Pancreas (tissue), 10 donors: Measurements from ENCODE around the gene FOXF1. TPM values are rescaled to one million over a fixed set of nuclear protein-coding genes. Genes with fewer than 3 reads are reported as not detected.

Source experiments
- ATAC-seq, 4 donors: fragments of 200-7000 bp; cut with Tn5 transposase; one replicate each; pipeline versions ENCODE4 v1.8.0 to v1.9.1; 2020; ENCODE audit warnings: mild to moderate bottlenecking in 4 of 4, moderate library complexity in 4 of 4
- DNase-seq, 6 donors: peaks; one replicate each; pipeline ENCODE4 v3.0.0-alpha.2; 2020
- FAIRE-seq: peaks from 2 replicates; lab custom pipeline; 2012; peaks lifted over from hg19 to GRCh38; lab: Jason Lieb, UNC
- H3K27ac ChIP-seq, 4 donors: fragments of 200-600 bp; sonication (generic); 1 replicate in 3 of 4; 2 replicates in 1 of 4; pipeline versions ENCODE4 v1.5.0 to v1.8.0; 2020
- H3K27me3 ChIP-seq, 4 donors: fragments of 200-600 bp; one replicate each; pipeline ENCODE4 v1.8.0; 2021
- H3K36me3 ChIP-seq, 3 donors: fragments of 200-600 bp; sonication (generic) in 1 of 3; one replicate each; pipeline versions ENCODE4 v1.5.0 to v1.8.0; 2020 to 2021
- H3K4me1 ChIP-seq, 3 donors: fragments of 200-600 bp; one replicate each; pipeline ENCODE4 v1.8.0; 2021
- H3K4me3 ChIP-seq, 4 donors: fragments of 200-600 bp; sonication (generic) in 2 of 4; one replicate each; pipeline versions ENCODE4 v1.5.0 to v1.8.0; 2020 to 2021
- H3K9me3 ChIP-seq, 4 donors: fragments of 200-600 bp; one replicate each; pipeline ENCODE4 v1.8.0; 2021
- CTCF ChIP-seq, 4 donors: fragments of 200-600 bp; sonication (generic) in 3 of 4; IDR thresholded peaks; one replicate each; pipeline versions ENCODE4 v1.5.0 to v1.8.0; 2021; ENCODE audit warnings: antibody characterized with exemption in 4 of 4
- WGBS, 2 donors: extraction: QIAGEN DNeasy Blood & Tissue Kit; methylation state at CpG; one replicate each; pipeline ENCODE4 v1.1.7; 2013; 5-methylcytosine and 5-hydroxymethylcytosine counted together
- intact Hi-C, 3 donors: fragments of 100-400 bp; cut with DNase I; formaldehyde crosslinking; loops; one replicate each; pipeline versions ENCODE4 v1.11.1 to v1.14.2; 2022
- polyA plus RNA-seq, 2 donors: library from polyadenylated mRNA; stranded (reverse); fragments of 200-250 nt; gene quantifications; one replicate each; pipeline ENCODE4 v1.2.3, GENCODE V29; 2013
- total RNA-seq, 6 donors: library from RNA; stranded (reverse); fragmentation: NEBNext Ultra II Directional in 4 of 6; extraction: Animal tissue kit (Norgen Biotek cat#: 25700) in 4 of 6; gene quantifications; one replicate each; pipeline versions ENCODE4 v1.2.1 to v1.2.4, GENCODE V29; 2021 to 2023
- donor health status: healthy with polysubstance abuse.
- donor health status: DM: no; HTN: no; CAD: no; lungs with moderate emphysema.
- donor health status: DM: no; HTN: no; CAD: no.
- donor health status: control.
- donor health status: control.
- donor health status: Bipolar disorder and iron deficiency.
- donor health status: DM: yes; HTN: yes; CAD: no.
- donor health status: DM: no; HTN: no; CAD: no.
- donor health status: DM: no; HTN: no; CAD: no.
- donor health status: DM: yes; HTN: yes; CAD: no.

FOXF1 gene
- total and polyA plus RNA-seq, 8 donors = 0.16 to 1.2 (median 0.52) TPM

- no peak for TF ChIP-seq CTCF (IDR thresholded peaks at IDR 0.05)
- intact Hi-C loops = no loop called here
- Histone ChIP-seq H3K27ac (no peak overlapping the region), H3K9me3 (no peaks in the 10 kb centered on the region), H3K27me3 (no peaks in the 10 kb centered on the region), H3K4me1 (no peaks in the 10 kb centered on the region), H3K4me3 (no peak overlapping the region), H3K36me3 (no peaks in the 10 kb centered on the region)
- FAIRE-seq = no peak
- 23 to 30% methylated on average over 15 of the region's 15 CpGs for WGBS, 2 donors
- no peak for DNase-seq
- ATAC-seq = no peak
These were observed 29.9 kb upstream of the FOXF1 start for GRCh38 chr16:86480444-86480843.

DNA sequence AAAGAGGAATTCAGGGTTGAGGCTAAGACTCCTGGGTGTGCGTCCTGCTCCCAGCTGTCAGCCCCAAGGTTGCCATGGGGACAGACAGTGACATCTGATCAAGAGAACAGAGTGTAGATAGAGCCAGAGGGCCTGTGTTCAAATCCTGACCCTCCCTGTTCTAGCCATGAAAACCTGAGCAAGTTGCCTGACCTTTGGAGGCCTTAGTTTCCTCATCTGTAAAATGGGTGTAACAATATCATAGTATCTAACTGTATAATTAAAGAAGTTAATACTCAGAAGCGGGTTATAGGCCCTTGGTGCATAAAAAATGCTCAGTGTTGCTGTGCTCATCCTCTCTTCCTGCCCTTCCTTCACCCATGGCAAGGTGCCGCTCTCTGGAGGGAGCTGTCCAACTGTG is 28.7 kb upstream of the FOXF1 start:
- Histone ChIP-seq H3K27me3 (no peaks in the 10 kb centered on the region), H3K4me3 (no peak overlapping the region), H3K36me3 (no peaks in the 10 kb centered on the region), H3K9me3 (no peaks in the 10 kb centered on the region), H3K4me1 (no peaks in the 10 kb centered on the region), H3K27ac (no peak overlapping the region)
- TF ChIP-seq CTCF (IDR thresholded peaks at IDR 0.05) = no peak
- FAIRE-seq (no peak), DNase-seq (no peak), ATAC-seq (no peak)
- intact Hi-C loops = no loop called here
- 81 to 84% methylated on average over 3 of the region's 3 CpGs for WGBS, 2 donors

GRCh38 chr16:86484240-86484639 is 26.1 kb upstream of the FOXF1 start:
- 39 to 40% methylated on average over 5 of the region's 5 CpGs for WGBS, 2 donors
- TF ChIP-seq CTCF (IDR thresholded peaks at IDR 0.05) = no peak
- Histone ChIP-seq H3K27ac (no peak overlapping the region), H3K4me3 (no peak overlapping the region), H3K4me1 (no peaks in the 10 kb centered on the region), H3K9me3 (no peaks in the 10 kb centered on the region), H3K36me3 (no peaks in the 10 kb centered on the region), H3K27me3 (no peaks in the 10 kb centered on the region)
- FAIRE-seq (no peak), ATAC-seq (no peak), DNase-seq (no peak)
- intact Hi-C loops = no loop called here

GRCh38 chr16:86485746-86486145 is 24.6 kb upstream of the FOXF1 start:
- Histone ChIP-seq H3K27me3 (no peaks in the 10 kb centered on the region), H3K27ac (no peak overlapping the region), H3K36me3 (no peaks in the 10 kb centered on the region), H3K4me1 (no peaks in the 10 kb centered on the region), H3K4me3 (no peak overlapping the region), H3K9me3 (no peaks in the 10 kb centered on the region)
- ATAC-seq (no peak), FAIRE-seq (no peak), DNase-seq (no peak)
- 54 to 62% methylated on average over 3 of the region's 3 CpGs for WGBS, 2 donors
- TF ChIP-seq CTCF (IDR thresholded peaks at IDR 0.05) = no peak
- intact Hi-C loops = no loop called here

DNA sequence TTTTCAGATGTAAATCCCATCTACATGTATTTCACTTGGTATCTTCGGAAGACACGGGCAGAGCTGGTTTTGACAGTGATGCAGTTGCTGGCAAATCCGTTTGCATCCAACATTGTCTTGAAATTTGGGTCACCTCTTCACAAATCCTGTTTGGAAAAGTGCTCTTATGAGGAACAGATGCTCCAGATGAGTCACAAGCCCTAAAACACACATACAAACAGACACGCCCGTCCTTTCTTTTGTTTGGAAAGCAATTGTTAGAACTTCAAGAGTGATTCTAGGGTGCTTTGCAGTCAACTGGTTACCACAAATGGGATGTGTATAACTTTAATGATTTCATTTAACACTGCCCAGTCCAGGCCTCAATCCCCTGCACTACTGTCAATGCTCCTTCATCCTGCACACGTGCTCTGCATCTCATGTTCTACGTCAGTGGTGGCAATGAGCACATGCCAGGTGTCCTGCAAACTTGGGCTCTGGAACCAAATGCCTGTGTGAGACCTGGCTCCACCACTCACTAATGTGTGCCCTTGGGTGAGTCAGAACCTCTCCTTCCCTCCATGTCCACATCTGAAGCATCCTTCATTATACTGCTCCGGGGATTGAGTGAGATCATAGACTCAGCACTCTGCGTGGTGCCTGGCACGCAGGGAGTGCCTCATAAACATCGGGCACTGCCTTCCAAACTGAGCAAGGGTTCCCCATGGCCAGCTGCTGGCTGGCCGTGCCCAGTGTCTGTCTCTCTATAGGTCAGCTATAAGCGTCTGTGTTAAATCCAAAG is 19.3 kb upstream of the FOXF1 start:
- TF ChIP-seq CTCF (IDR thresholded peaks at IDR 0.05) = no peak
- H3K9me3 ChIP-seq = no peaks in the 10 kb centered on the region
- ATAC-seq (no peak), DNase-seq (no peak), FAIRE-seq (no peak)
- intact Hi-C loops = no loop called here
- WGBS, 2 donors = 44 to 52% methylated on average over 13 of the region's 13 CpGs
- H3K4me3 ChIP-seq = no peak overlapping the region
- no peak overlapping the region for H3K27ac ChIP-seq
- H3K36me3 ChIP-seq = no peaks in the 10 kb centered on the region
- no peaks in the 10 kb centered on the region for H3K4me1 ChIP-seq
- peaks cover 0 to 19% (median 3%) of the 10 kb centered on the region in 4 donors for H3K27me3 ChIP-seq
